Natural killer cell (primary cell): ENCODE measurements around the gene PRRC2B. TPM values are rescaled to one million over a fixed set of nuclear protein-coding genes. Genes with fewer than 3 reads are reported as not detected.

Source experiments
- ATAC-seq, 3 donors: fragments of 150-1000 bp in 2 of 3; fragments of 200-7000 bp in 1 of 3; cut with Tn5 transposase; 1 replicate in 1 of 3; 2 replicates in 2 of 3; pipeline ENCODE4 v1.10.0; 2021; ENCODE audit warnings: mild to moderate bottlenecking in 2 of 3, moderate library complexity in 2 of 3
- DNase-seq, 2 donors: peaks; one replicate each; pipeline versions ENCODE4 v3.0.0 to v3.0.0-alpha.2; 2013 to 2021; ENCODE audit warnings: mixed read lengths in 1 of 2
- H3K27ac ChIP-seq: one replicate; pipeline ENCODE4 v1.5.1; 2013; ENCODE audit warnings: mild to moderate bottlenecking, low read length
- H3K27me3 ChIP-seq: one replicate; pipeline ENCODE4 v1.6.1; 2013; ENCODE audit warnings: low read length; ENCODE audit not compliant: control insufficient read depth, insufficient read depth
- H3K36me3 ChIP-seq: one replicate; pipeline ENCODE4 v1.6.1; 2013; ENCODE audit warnings: low read length; ENCODE audit not compliant: control insufficient read depth, insufficient read depth
- H3K4me1 ChIP-seq: one replicate; pipeline ENCODE4 v1.6.1; 2013; ENCODE audit warnings: low read length; ENCODE audit not compliant: control insufficient read depth, insufficient read depth
- H3K4me3 ChIP-seq: one replicate; pipeline ENCODE4 v1.5.1; 2013; ENCODE audit warnings: low read length
- H3K9me3 ChIP-seq: one replicate; pipeline ENCODE4 v1.6.1; 2013; ENCODE audit warnings: low read length; ENCODE audit not compliant: control insufficient read depth, insufficient read depth
- H3K27ac Mint-ChIP-seq, 2 donors: one replicate each; pipeline ENCODE4 v1.8.0; 2022; ENCODE audit warnings: mild to moderate bottlenecking in 2 of 2, mixed read lengths in 2 of 2, moderate library complexity in 1 of 2
- H3K27me3 Mint-ChIP-seq, 2 donors: one replicate each; pipeline ENCODE4 v1.8.0; 2022; ENCODE audit warnings: low read depth in 2 of 2, mixed read lengths in 2 of 2
- H3K36me3 Mint-ChIP-seq: one replicate; pipeline ENCODE4 v1.8.0; 2022; ENCODE audit warnings: mixed read lengths
- H3K4me1 Mint-ChIP-seq, 2 donors: one replicate each; pipeline ENCODE4 v1.8.0; 2022; ENCODE audit warnings: mixed read lengths in 2 of 2
- H3K4me3 Mint-ChIP-seq: one replicate; pipeline ENCODE4 v1.8.0; 2022; ENCODE audit warnings: mild to moderate bottlenecking, moderate library complexity, mixed read lengths
- H3K9me3 Mint-ChIP-seq, 2 donors: one replicate each; pipeline ENCODE4 v1.8.0; 2022; ENCODE audit warnings: mixed read lengths in 2 of 2
- CTCF ChIP-seq: fragments of 200-600 bp; IDR thresholded peaks from one replicate; pipeline ENCODE4 v1.8.0; 2022; ENCODE audit warnings: antibody characterized with exemption
- WGBS: methylation state at CpG from one replicate; pipeline ENCODE4 v1.1.7; 2013; ENCODE audit warnings: missing lambda C conversion rate; ENCODE audit not compliant: insufficient coverage; 5-methylcytosine and 5-hydroxymethylcytosine counted together
- intact Hi-C: fragments of 100-400 bp; cut with micrococcal nuclease; formaldehyde crosslinking; loops from one replicate; pipeline ENCODE4 v1.14.2; 2022
- total RNA-seq, 4 donors: library from RNA; stranded (reverse); fragments of 120-200 nt in 1 of 4; gene quantifications; one replicate each; pipeline versions ENCODE4 v1.2.3 to v1.2.4, GENCODE V29; 2013 to 2022

PRRC2B gene
- total RNA-seq, 3 donors from 2014 or later (not counting 1 experiment from before 2014, with no cell fraction given), result 249 to 275 (median 274) TPM

- no peaks in the 10 kb centered on the region for H3K9me3 Mint-ChIP-seq
- H3K4me3 ChIP-seq, result no peak overlapping the region
- no peaks in the 10 kb centered on the region for H3K27me3 ChIP-seq
- H3K9me3 ChIP-seq, result no peaks in the 10 kb centered on the region
- no peak overlapping the region for H3K4me3 Mint-ChIP-seq
- WGBS, result 100% methylated on average over 1 of the region's 1 CpG
- H3K4me1 ChIP-seq, result no peaks in the 10 kb centered on the region
- H3K36me3 Mint-ChIP-seq, result peaks cover 8% of the 10 kb centered on the region
- peaks cover 0 to 10% of the 10 kb centered on the region in 2 donors for H3K4me1 Mint-ChIP-seq
- TF ChIP-seq CTCF, result no peak
- ATAC-seq, result no peak
- H3K27ac Mint-ChIP-seq, result no peak overlapping the region
- intact Hi-C loops, result no loop called here
- peaks cover 88% of the 10 kb centered on the region for H3K36me3 ChIP-seq
- DNase-seq, result no peak
- no peaks in the 10 kb centered on the region for H3K27me3 Mint-ChIP-seq
- no peak overlapping the region for H3K27ac ChIP-seq
These were observed 86.4 kb downstream of the PRRC2B start for GRCh38 chr9:131480258-131480657.

DNA sequence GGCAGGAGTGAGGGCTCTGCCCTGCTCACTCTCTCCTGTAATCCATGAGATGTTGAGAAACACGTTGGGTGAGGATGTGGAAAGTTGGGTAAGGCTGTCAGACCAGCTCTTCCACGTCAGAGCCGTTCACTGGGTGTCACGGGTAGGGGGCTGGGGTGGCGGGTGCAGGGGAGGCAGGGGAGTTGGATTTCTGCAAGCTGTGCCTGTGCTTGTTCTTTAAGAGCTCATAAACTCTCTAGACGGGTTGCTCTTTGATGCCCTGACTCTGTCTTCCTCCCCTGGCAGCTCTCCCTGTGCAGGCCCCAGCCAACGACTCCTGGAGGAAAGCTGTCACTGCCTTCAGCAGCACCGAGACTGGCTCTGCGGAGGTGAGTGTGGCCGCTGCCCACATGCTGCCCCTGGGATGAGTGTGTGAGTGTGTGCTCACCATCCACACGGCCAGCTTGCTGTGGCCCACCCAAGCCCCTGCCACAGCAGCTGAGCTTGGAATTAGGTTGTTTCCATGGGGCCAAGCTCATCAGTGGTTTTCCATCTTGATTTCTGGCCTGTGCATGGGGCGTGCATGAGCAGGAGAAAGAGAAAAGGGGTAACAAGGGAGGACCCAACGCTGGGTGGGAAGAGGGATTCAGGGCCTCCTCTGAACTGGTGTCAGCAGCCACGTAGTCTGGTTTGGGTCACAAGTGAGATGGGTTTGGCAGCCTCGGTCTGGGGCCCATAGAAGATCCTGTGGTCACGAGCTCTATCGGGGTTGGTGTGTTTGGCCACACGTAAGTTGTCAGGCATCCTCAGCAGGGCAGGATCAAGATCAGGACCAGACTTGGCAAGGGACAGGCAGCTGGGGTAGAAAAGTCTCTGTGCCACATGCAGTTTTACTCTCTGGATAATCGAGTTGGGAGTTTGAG is 87.8 kb downstream of the PRRC2B start:
- no peak for DNase-seq
- Histone ChIP-seq H3K4me3 (no peak overlapping the region), H3K27me3 (no peaks in the 10 kb centered on the region), H3K27ac (no peak overlapping the region), H3K4me1 (no peaks in the 10 kb centered on the region), H3K36me3 (peaks cover 88% of the 10 kb centered on the region), H3K9me3 (no peaks in the 10 kb centered on the region)
- TF ChIP-seq CTCF, result no peak
- ATAC-seq, result no peak
- Mint-ChIP-seq H3K27ac (peak overlapping the region in 1 of 2 donors; percentile 19), H3K9me3 (no peaks in the 10 kb centered on the region), H3K36me3 (peaks cover 8% of the 10 kb centered on the region), H3K4me3 (no peak overlapping the region), H3K27me3 (no peaks in the 10 kb centered on the region), H3K4me1 (peaks cover 0 to 9% of the 10 kb centered on the region in 2 donors)
- intact Hi-C loops, result no loop called here
- WGBS, result 94% methylated on average over 19 of the region's 19 CpGs

GRCh38 chr9:131482343-131483006 is 88.6 kb downstream of the PRRC2B start:
- no peak for ATAC-seq
- Histone ChIP-seq H3K4me1 (no peaks in the 10 kb centered on the region), H3K4me3 (no peak overlapping the region), H3K27ac (no peak overlapping the region), H3K36me3 (peaks cover 88% of the 10 kb centered on the region), H3K27me3 (no peaks in the 10 kb centered on the region), H3K9me3 (no peaks in the 10 kb centered on the region)
- Mint-ChIP-seq H3K9me3 (no peaks in the 10 kb centered on the region), H3K4me3 (no peak overlapping the region), H3K27me3 (no peaks in the 10 kb centered on the region), H3K4me1 (peaks cover 0 to 9% of the 10 kb centered on the region in 2 donors), H3K36me3 (peaks cover 8% of the 10 kb centered on the region), H3K27ac (peak overlapping the region in 1 of 2 donors; percentile 19)
- DNase-seq, result no peak
- no peak for TF ChIP-seq CTCF
- intact Hi-C loops, result no loop called here
- 98% methylated on average over 24 of the region's 24 CpGs for WGBS
